Femur (tissue), 1 donor: ENCODE measurements around the gene NPDC1.
"Not testable (repeated sequence)": the region's sequence is repeated elsewhere in the genome, so short reads cannot be mapped to it uniquely, and the experiment has no call there.

Source experiments
- DNase-seq: peaks from one replicate; pipeline ENCODE4 v3.0.0-alpha.2; 2017

NPDC1 gene

GRCh38 chr9:137038916-137039315 lies 7.1 kb downstream of the NPDC1 start:
- no peak for DNase-seq

- DNase-seq: no peak
Observed at GRCh38 chr9:137037483-137037882, 8.5 kb downstream of the NPDC1 start.

GRCh38 chr9:137037035-137037434 lies 8.9 kb downstream of the NPDC1 start:
- DNase-seq: no peak

GRCh38 chr9:137035937-137036336 lies 10.0 kb downstream of the NPDC1 start:
- no peak for DNase-seq

- no peak for DNase-seq
Observed at GRCh38 chr9:137035507-137035834, 10.5 kb downstream of the NPDC1 start.

GRCh38 chr9:137034709-137035506 lies 11.1 kb downstream of the NPDC1 start:
- DNase-seq: peak; percentile 91

- DNase-seq: no peak
Observed at GRCh38 chr9:137034039-137034708, 11.8 kb downstream of the NPDC1 start.

- DNase-seq: not testable (repeated sequence)
Observed at GRCh38 chr9:137033481-137033880, 12.5 kb downstream of the NPDC1 start.

- no peak for DNase-seq
Observed at GRCh38 chr9:137032858-137033257, 13.1 kb downstream of the NPDC1 start.

GRCh38 chr9:137031904-137032640 lies 13.9 kb downstream of the NPDC1 start, which contains the start of gene FUT7:
FUT7 (minus strand) TSS chr9:137032088; CDS start chr9:137031991, 97 bp downstream.
- DNase-seq: no peak

GRCh38 chr9:137030538-137031527 lies 15.1 kb downstream of the NPDC1 start:
- no peak for DNase-seq

- no peak for DNase-seq
Observed at GRCh38 chr9:137030006-137030405, 16.0 kb downstream of the NPDC1 start.

- DNase-seq: peak; percentile 75
Observed at GRCh38 chr9:137029058-137029936, 16.7 kb downstream of the NPDC1 start.

- DNase-seq: peak; percentile 67
Observed at GRCh38 chr9:137028263-137029057, 17.5 kb downstream of the NPDC1 start.

- DNase-seq: no peak
Observed at GRCh38 chr9:137027369-137028262, 18.4 kb downstream of the NPDC1 start, which contains the start of gene ABCA2. ABCA2 (minus strand) TSS chr9:137028237; CDS start chr9:137028140, 97 bp downstream.

GRCh38 chr9:137026828-137027227 lies 19.1 kb downstream of the NPDC1 start:
- no peak for DNase-seq

- DNase-seq: no peak
Observed at GRCh38 chr9:137026384-137026783, 19.6 kb downstream of the NPDC1 start.

- no peak for DNase-seq
Observed at GRCh38 chr9:137025517-137025966, 20.4 kb downstream of the NPDC1 start.

- DNase-seq: no peak
Observed at GRCh38 chr9:137023583-137023991, 22.4 kb downstream of the NPDC1 start.
